ENCODE data around the gene INSL3. TPM values are rescaled to one million over a fixed set of nuclear protein-coding genes. Genes with fewer than 3 reads are reported as not detected.

INSL3 gene
- total RNA-seq, 2 donors from 2014 or later = not detected

GRCh38 chr19:17865364-17866311 is 44.3 kb upstream of the INSL3 start:
- H3K27me3 ChIP-seq = peaks cover 2% of the 10 kb centered on the region
- no peak overlapping the region for H3K4me3 ChIP-seq
- H3K9ac ChIP-seq (ENCODE audit: low read depth in 2 of 2, low read length in 2 of 2) = peak overlapping the region; percentile 35 to 55
- H3K36me3 ChIP-seq = peaks cover 24% of the 10 kb centered on the region
- intact Hi-C loops (cut with DNase I) = loop anchor here (5.0 kb wide), 1 partner anchor 132 kb away; no protein-coding TSS in a partner anchor
- peaks cover 9% of the 10 kb centered on the region for H3K4me1 ChIP-seq
- no peaks in the 10 kb centered on the region for H3K9me3 ChIP-seq
- DNase-seq = peak; percentile 85
- TF ChIP-seq CTCF (IDR thresholded peaks at IDR 0.05) = no peak
- peak overlapping the region; percentile 61 for H3K27ac ChIP-seq

- peak overlapping the region in 1 of 2 donors; percentile 70 for H3K9ac ChIP-seq (ENCODE audit: low read depth in 2 of 2, low read length in 2 of 2)
- peak overlapping the region; percentile 61 for H3K27ac ChIP-seq
- peaks cover 24% of the 10 kb centered on the region for H3K36me3 ChIP-seq
- no peak for DNase-seq
- H3K4me3 ChIP-seq = no peak overlapping the region
- H3K4me1 ChIP-seq = peaks cover 9% of the 10 kb centered on the region
- H3K27me3 ChIP-seq = no peaks in the 10 kb centered on the region
- intact Hi-C loops (cut with DNase I) = loop anchor here (2.0 kb wide), 1 partner anchor 69 kb away; the partner anchor contains the start of gene CCDC124
- no peak for TF ChIP-seq CTCF (IDR thresholded peaks at IDR 0.05)
- H3K9me3 ChIP-seq = no peaks in the 10 kb centered on the region
Observed at GRCh38 chr19:17863520-17864182, 42.3 kb upstream of the INSL3 start.

GRCh38 chr19:17862711-17863519 is 41.6 kb upstream of the INSL3 start:
- DNase-seq = no peak
- Histone ChIP-seq H3K36me3 (peaks cover 24% of the 10 kb centered on the region), H3K9ac (ENCODE audit: low read depth in 2 of 2, low read length in 2 of 2) (peak overlapping the region in 1 of 2 donors; percentile 96), H3K27me3 (no peaks in the 10 kb centered on the region), H3K27ac (peak overlapping the region; percentile 61), H3K9me3 (no peaks in the 10 kb centered on the region), H3K4me3 (no peak overlapping the region), H3K4me1 (peaks cover 9% of the 10 kb centered on the region)
- intact Hi-C loops (cut with DNase I) = loop anchor here (2.0 kb wide), 1 partner anchor 70 kb away; the partner anchor contains the start of gene CCDC124
- TF ChIP-seq CTCF (IDR thresholded peaks at IDR 0.05) = no peak

DNA sequence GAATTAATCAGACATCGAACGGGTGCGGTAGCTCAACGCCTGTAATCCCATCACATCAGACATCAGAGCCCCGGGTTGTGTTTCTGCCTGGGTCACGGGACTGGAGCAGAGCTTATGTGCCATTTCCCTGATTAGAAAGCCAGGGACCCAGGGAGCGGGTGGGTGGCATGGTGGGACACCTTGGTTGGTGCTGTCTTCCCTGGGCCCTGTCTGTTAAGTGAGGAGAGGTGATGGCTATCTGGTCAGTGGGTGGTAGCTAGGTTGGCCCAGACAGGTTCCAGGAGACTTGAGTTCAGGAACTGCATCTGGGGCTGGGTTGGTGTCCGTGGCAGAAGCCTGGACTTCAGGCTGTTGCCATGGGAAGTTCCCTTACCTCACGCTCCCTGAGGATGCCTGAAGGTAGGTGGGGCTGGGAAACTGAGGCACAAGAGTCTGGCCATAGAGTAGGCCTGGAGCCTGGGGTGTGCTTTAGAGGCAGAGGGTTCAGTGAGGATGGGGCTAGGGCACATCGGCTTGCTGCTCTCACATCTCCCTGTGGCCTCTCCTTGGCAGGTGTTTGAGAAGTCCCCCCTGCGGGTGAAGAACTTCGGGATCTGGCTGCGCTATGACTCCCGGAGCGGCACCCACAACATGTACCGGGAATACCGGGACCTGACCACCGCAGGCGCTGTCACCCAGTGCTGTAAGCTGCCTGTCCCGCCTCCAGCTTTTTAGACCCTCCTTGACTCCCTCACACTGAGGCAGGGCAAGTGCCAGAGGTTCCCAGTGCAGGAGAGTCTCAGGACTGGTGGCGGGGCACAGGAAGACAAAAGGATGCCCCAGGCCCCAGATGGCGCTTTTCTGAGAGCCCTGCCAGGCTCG is 40.5 kb upstream of the INSL3 start:
- Histone ChIP-seq H3K36me3 (peaks cover 24% of the 10 kb centered on the region), H3K9me3 (no peaks in the 10 kb centered on the region), H3K27me3 (no peaks in the 10 kb centered on the region), H3K4me1 (peaks cover 9% of the 10 kb centered on the region), H3K9ac (ENCODE audit: low read depth in 2 of 2, low read length in 2 of 2) (peak overlapping the region in 1 of 2 donors; percentile 96), H3K27ac (no peak overlapping the region), H3K4me3 (peak overlapping the region; percentile 92)
- intact Hi-C loops (cut with DNase I) = loop anchor here (2.0 kb wide), 1 partner anchor 71 kb away; the partner anchor contains the start of gene CCDC124
- no peak for DNase-seq
- TF ChIP-seq CTCF (IDR thresholded peaks at IDR 0.05) = no peak
